Esophagus muscularis mucosa (tissue), 4 donors: ENCODE results near the gene DNAH1. TPM values are rescaled to one million over a fixed set of nuclear protein-coding genes. Genes with fewer than 3 reads are reported as not detected.

ENCODE experiments used
- DNase-seq: peaks from one replicate; pipeline ENCODE4 v3.0.0-alpha.2; 2017; ENCODE audit errors: extremely low spot score
- H3K27ac ChIP-seq, 4 donors: fragments of 200-600 bp; sonication (generic); replicated peaks in 1 of 4; 1 replicate in 3 of 4; 2 replicates in 1 of 4; pipeline ENCODE4 v1.5.1; 2016 to 2019; ENCODE audit warnings: mild to moderate bottlenecking in 1 of 4
- H3K27me3 ChIP-seq, 4 donors: fragments of 200-600 bp; sonication (generic); one replicate each; pipeline versions ENCODE4 v1.5.1 to v1.6.0; 2016 to 2019
- H3K36me3 ChIP-seq, 4 donors: fragments of 200-600 bp; sonication (generic); one replicate each; pipeline ENCODE4 v1.5.1; 2016 to 2019
- H3K4me1 ChIP-seq, 4 donors: fragments of 200-600 bp; sonication (generic); one replicate each; pipeline ENCODE4 v1.5.1; 2016 to 2019
- H3K4me3 ChIP-seq, 4 donors: fragments of 200-600 bp; sonication (generic); 1 replicate in 2 of 4; 2 replicates in 2 of 4; pipeline ENCODE4 v1.5.1; 2016 to 2019; ENCODE audit warnings: mild to moderate bottlenecking in 4 of 4, moderate library complexity in 1 of 4
- H3K9me3 ChIP-seq, 4 donors: fragments of 200-600 bp; sonication (generic); 1 replicate in 3 of 4; 2 replicates in 1 of 4; pipeline ENCODE4 v1.5.1; 2016 to 2019
- EP300 ChIP-seq: sonication (generic); formaldehyde crosslinking; IDR thresholded peaks from one replicate; pipeline ENCODE4 v1.6.1; 2017; ENCODE audit warnings: antibody characterized with exemption
- POLR2A ChIP-seq: fragments of 450-650 bp; IDR thresholded peaks from one replicate; pipeline ENCODE4 v1.6.1; 2017; ENCODE audit warnings: antibody characterized with exemption, moderate library complexity, mild to moderate bottlenecking, low read depth
- POLR2AphosphoS5 ChIP-seq, 2 donors: sonication (generic); formaldehyde crosslinking; IDR thresholded peaks; one replicate each; pipeline ENCODE4 v1.6.1; 2017; ENCODE audit warnings: antibody characterized with exemption in 2 of 2
- WGBS: methylation state at CpG from one replicate; pipeline ENCODE4 v1.1.5; 2018; 5-methylcytosine and 5-hydroxymethylcytosine counted together
- intact Hi-C: fragments of 100-400 bp; cut with DNase I; formaldehyde crosslinking; loops from one replicate; pipeline ENCODE4 v1.15.1; 2023
- total RNA-seq, 4 donors: library from RNA; depleted of rRNA; stranded (reverse); fragments of >200 nt; gene quantifications; one replicate each; pipeline versions ENCODE4 v1.1.0 to v1.2.1, GENCODE V29; 2016
- TF ChIP-seq, protein P1 (sequence below), 3 experiments: fragments of 200-600 bp in 2 of 3; fragments of 450-650 bp in 1 of 3; sonication (generic) in 2 of 3; IDR thresholded peaks; one replicate each; pipeline ENCODE4 v1.5.1; 2017 to 2019; ENCODE audit warnings: antibody characterized with exemption in 3 of 3, mild to moderate bottlenecking in 2 of 3, moderate library complexity in 1 of 3

The DNAH1 gene
- total RNA-seq, 4 donors from 2014 or later = 3.4 to 5.4 (median 3.6) TPM

DNA sequence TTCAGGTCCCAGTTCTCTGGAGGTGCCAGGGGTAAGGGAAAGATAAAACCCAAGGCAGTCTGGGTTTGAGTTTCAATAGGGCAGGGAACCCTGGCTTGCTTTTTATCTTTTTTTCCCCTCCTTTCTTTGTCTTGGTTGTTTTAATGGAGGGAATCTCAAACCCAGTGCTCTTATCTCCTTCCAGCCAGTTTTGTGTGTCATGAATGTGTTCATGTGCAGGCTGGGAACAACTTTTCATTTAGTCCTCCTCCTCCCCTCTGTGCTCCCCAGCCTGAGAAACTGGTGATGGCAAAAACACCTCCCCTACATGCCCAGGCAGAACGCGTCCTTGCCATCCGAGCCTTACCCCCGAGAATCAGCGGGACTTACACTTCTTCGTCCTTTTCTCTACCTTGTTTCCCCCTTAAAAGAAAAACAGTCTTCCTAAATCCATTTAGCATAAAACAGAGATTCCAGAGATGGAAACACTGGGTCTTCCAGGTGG lies 117.9 kb downstream of the DNAH1 start:
- intact Hi-C loops = no loop called here
- 95% methylated on average over 6 of the region's 6 CpGs for WGBS
- H3K4me1 ChIP-seq = peaks cover 18 to 50% (median 26%) of the 10 kb centered on the region in 4 donors
- DNase-seq = no peak
- H3K4me3 ChIP-seq = no peak overlapping the region
- no peaks in the 10 kb centered on the region for H3K36me3 ChIP-seq
- peak overlapping the region in 1 of 4 donors; percentile 40 for H3K27ac ChIP-seq
- no peaks in the 10 kb centered on the region for H3K9me3 ChIP-seq
- TF ChIP-seq POLR2AphosphoS5 (IDR thresholded peaks at IDR 0.05) (no peak), EP300 (no peak), POLR2A (no peak)
- TF ChIP-seq, protein P1, sequence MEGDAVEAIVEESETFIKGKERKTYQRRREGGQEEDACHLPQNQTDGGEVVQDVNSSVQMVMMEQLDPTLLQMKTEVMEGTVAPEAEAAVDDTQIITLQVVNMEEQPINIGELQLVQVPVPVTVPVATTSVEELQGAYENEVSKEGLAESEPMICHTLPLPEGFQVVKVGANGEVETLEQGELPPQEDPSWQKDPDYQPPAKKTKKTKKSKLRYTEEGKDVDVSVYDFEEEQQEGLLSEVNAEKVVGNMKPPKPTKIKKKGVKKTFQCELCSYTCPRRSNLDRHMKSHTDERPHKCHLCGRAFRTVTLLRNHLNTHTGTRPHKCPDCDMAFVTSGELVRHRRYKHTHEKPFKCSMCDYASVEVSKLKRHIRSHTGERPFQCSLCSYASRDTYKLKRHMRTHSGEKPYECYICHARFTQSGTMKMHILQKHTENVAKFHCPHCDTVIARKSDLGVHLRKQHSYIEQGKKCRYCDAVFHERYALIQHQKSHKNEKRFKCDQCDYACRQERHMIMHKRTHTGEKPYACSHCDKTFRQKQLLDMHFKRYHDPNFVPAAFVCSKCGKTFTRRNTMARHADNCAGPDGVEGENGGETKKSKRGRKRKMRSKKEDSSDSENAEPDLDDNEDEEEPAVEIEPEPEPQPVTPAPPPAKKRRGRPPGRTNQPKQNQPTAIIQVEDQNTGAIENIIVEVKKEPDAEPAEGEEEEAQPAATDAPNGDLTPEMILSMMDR (IDR thresholded peaks at IDR 0.05) = no peak
- no peaks in the 10 kb centered on the region for H3K27me3 ChIP-seq

DNA sequence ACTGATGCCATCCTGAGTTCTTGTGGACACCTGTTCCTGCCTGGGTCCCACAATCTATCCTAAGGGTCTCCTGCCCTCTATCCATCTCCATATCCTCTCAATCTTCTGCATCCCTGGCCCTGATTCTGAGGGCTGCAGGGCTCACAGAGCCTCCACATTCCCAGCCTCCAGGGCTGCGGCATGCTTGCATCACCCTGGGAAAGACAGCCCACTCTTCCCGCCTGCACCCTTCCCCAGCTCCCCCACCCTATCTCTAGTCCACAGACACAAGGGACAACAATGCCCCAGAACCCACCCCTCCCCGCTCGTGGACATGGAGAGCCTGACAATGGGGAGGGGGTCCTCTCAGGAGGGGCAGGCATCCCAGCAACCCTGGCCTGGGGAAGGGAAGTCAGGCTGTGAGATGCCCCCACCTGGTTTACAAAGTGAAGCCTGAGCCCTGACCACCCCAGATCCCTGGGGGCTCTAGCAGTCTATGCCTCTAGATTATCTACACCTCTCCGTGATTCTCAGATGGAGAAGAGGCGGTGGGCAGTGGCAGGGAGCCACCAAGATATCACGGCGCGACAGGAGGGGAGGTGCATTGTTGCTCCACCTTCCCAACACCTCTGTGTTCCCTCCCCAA lies 118.5 kb downstream of the DNAH1 start:
- H3K27me3 ChIP-seq = no peaks in the 10 kb centered on the region
- peaks cover 0 to under 1% (median 0%) of the 10 kb centered on the region in 4 donors for H3K36me3 ChIP-seq
- WGBS = 87% methylated on average over 9 of the region's 9 CpGs
- no peaks in the 10 kb centered on the region for H3K9me3 ChIP-seq
- TF ChIP-seq, protein P1 (IDR thresholded peaks at IDR 0.05) = no peak
- TF ChIP-seq POLR2A = no peak
- TF ChIP-seq EP300 = no peak
- no peak for TF ChIP-seq POLR2AphosphoS5 (IDR thresholded peaks at IDR 0.05)
- H3K27ac ChIP-seq = peak overlapping the region in 1 of 4 donors; percentile 7
- H3K4me3 ChIP-seq = no peak overlapping the region
- DNase-seq = no peak
- intact Hi-C loops = no loop called here
- peaks cover 15 to 46% (median 24%) of the 10 kb centered on the region in 4 donors for H3K4me1 ChIP-seq

DNA sequence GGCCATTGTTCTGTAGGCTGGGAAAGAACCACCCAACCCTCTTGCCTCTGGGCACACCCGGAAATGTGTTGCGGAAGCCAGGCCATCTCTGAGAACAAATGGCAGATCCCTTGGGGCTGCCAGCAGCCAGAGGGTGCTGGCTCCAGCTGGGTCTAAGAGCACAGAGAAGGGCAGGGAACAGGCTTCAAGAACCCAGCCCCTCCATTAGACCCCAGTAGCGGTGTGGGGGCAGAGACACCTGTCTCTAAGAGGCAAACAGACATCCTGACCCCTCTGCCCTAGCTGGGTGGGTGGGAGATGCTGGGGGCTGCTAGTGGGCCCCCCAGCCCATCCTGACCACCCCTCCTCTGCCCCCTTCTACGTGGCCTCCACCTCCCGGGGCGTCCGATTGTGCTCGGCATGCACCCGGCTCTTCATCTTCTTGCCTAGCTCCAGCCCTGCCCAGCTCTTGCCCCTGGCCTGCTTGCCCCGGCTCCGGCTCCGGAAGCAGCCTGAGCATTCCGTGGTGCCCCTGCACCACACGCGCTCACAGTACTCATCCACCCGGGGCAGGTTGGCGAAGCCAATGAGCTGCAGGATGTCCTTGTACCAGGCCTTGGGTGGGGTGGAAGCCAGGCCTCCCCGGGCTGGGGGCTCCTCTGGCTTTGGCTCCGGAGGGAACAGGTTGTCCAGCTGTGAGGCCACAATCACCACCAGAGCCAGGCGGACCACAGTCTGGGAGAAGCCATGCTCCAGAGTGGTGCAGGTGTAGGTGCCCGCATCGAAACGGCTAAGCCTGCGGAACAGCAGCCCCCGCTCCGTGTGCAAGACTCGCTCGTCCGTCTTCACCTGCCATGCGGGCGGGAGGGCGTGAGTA lies 119.4 kb downstream of the DNAH1 start:
- Histone ChIP-seq H3K27ac (no peak overlapping the region), H3K27me3 (no peaks in the 10 kb centered on the region), H3K9me3 (no peaks in the 10 kb centered on the region), H3K36me3 (peaks cover 0 to 9% (median 0%) of the 10 kb centered on the region in 4 donors), H3K4me1 (peaks cover 15 to 40% (median 20%) of the 10 kb centered on the region in 4 donors), H3K4me3 (no peak overlapping the region)
- intact Hi-C loops = no loop called here
- TF ChIP-seq POLR2AphosphoS5 (IDR thresholded peaks at IDR 0.05) = peak in 1 of 2 donors; percentile 42
- TF ChIP-seq, protein P1 (IDR thresholded peaks at IDR 0.05) = no peak
- 90% methylated on average over 31 of the region's 32 CpGs for WGBS
- no peak for DNase-seq

DNA sequence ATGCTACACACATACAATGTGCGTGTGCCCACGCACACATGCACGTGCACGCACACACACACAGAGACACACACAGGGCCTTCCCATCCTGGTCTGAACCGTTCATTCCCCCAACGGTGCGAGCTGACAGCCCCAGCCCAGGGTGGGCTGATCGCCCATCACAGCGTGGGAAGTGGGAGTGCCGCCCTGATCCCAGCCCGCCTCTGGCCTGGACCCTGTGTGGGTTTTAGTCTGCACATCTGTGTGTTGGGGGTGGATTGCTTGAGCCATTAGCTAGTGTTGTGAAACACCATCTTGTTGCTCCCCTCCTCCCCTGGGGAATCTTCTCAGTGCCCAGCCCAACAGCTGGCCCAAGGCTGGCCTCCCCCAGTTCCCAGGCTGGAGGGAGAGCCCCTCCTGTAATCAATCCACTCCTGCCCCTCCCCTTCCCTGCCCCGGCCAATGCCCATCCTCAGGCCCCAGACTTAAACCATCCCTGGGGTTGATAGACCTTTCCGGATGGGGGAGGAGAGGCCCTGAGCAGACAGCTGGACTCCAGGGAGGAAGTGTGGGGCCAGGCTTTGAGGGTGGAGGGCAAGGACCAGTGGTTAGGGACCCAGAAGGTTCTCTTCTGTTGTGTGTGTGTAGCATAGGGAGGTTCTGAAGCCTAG lies 120.5 kb downstream of the DNAH1 start:
- Histone ChIP-seq H3K27me3 (no peaks in the 10 kb centered on the region), H3K9me3 (no peaks in the 10 kb centered on the region), H3K4me1 (peaks cover 15 to 35% (median 20%) of the 10 kb centered on the region in 4 donors), H3K27ac (no peak overlapping the region), H3K4me3 (no peak overlapping the region), H3K36me3 (peaks cover 0 to 19% (median 0%) of the 10 kb centered on the region in 4 donors)
- no peak for DNase-seq
- WGBS = 93% methylated on average over 7 of the region's 13 CpGs
- TF ChIP-seq POLR2AphosphoS5 (IDR thresholded peaks at IDR 0.05) = no peak
- no peak for TF ChIP-seq POLR2A
- TF ChIP-seq, protein P1 (IDR thresholded peaks at IDR 0.05) = no peak
- TF ChIP-seq EP300 = no peak
- intact Hi-C loops = no loop called here
